Right atrium auricular region (tissue), 2 donors: ENCODE data around the gene STAT1. TPM values are rescaled to one million over a fixed set of nuclear protein-coding genes. Genes with fewer than 3 reads are reported as not detected.

Source experiments
- DNase-seq: peaks from one replicate; pipeline ENCODE4 v3.0.0-alpha.2; 2019; ENCODE audit warnings: low spot score
- H3K27ac ChIP-seq, 2 donors: fragments of 200-600 bp; sonication (generic); 1 replicate in 1 of 2; 2 replicates in 1 of 2; pipeline ENCODE4 v1.5.1; 2016 to 2019
- H3K27me3 ChIP-seq, 2 donors: fragments of 200-600 bp; sonication (generic); one replicate each; pipeline versions ENCODE4 v1.5.1 to v1.6.0; 2017 to 2019
- H3K36me3 ChIP-seq: fragments of 200-600 bp; sonication (generic); one replicate; pipeline ENCODE4 v1.5.1; 2016
- H3K4me1 ChIP-seq, 2 donors: fragments of 200-600 bp; sonication (generic); one replicate each; pipeline versions ENCODE4 v1.5.1 to v1.6.0; 2017 to 2019
- H3K4me3 ChIP-seq, 2 donors: fragments of 200-600 bp; sonication (generic); 1 replicate in 1 of 2; 2 replicates in 1 of 2; pipeline ENCODE4 v1.5.1; 2017 to 2019; ENCODE audit warnings: mild to moderate bottlenecking in 1 of 2, moderate library complexity in 1 of 2
- H3K9me3 ChIP-seq, 2 donors: fragments of 200-600 bp; sonication (generic); one replicate each; pipeline ENCODE4 v1.5.1; 2019
- total RNA-seq, 2 donors: library from RNA; depleted of rRNA; stranded (reverse); fragments of >200 nt; gene quantifications; one replicate each; pipeline ENCODE4 v1.1.0, GENCODE V29; 2016
- TF ChIP-seq, protein P1 (sequence below), 2 donors: fragments of 200-600 bp; sonication (generic); IDR thresholded peaks; one replicate each; pipeline ENCODE4 v1.5.1; 2019; ENCODE audit warnings: antibody characterized with exemption in 2 of 2

STAT1 gene
- total RNA-seq, 2 donors from 2014 or later = 34.8 to 36.6 TPM

DNA sequence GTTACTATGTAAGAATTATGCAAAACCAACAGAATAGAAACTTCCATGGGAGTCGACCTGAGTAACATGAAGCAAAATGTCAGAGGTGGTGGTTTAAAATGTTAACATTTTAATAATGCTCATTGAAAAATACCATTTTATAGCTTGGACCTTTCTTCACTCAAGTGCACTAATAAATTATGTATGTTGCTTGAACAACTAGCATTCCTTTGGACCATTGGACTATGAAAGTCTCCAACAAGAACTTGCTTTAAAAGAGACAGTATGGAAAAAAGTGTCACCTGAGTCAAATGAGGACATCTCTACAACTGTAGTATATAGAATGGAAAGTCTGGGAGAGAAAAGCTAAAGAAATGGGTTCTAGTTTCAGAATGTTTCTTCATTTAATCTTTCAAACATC lies 81.5 kb downstream of the STAT1 start:
- H3K9me3 ChIP-seq = no peaks in the 10 kb centered on the region
- no peak for DNase-seq
- H3K36me3 ChIP-seq = peaks cover 34% of the 10 kb centered on the region
- no peaks in the 10 kb centered on the region for H3K27me3 ChIP-seq
- no peaks in the 10 kb centered on the region for H3K4me1 ChIP-seq
- no peak overlapping the region for H3K27ac ChIP-seq
- TF ChIP-seq, protein P1, sequence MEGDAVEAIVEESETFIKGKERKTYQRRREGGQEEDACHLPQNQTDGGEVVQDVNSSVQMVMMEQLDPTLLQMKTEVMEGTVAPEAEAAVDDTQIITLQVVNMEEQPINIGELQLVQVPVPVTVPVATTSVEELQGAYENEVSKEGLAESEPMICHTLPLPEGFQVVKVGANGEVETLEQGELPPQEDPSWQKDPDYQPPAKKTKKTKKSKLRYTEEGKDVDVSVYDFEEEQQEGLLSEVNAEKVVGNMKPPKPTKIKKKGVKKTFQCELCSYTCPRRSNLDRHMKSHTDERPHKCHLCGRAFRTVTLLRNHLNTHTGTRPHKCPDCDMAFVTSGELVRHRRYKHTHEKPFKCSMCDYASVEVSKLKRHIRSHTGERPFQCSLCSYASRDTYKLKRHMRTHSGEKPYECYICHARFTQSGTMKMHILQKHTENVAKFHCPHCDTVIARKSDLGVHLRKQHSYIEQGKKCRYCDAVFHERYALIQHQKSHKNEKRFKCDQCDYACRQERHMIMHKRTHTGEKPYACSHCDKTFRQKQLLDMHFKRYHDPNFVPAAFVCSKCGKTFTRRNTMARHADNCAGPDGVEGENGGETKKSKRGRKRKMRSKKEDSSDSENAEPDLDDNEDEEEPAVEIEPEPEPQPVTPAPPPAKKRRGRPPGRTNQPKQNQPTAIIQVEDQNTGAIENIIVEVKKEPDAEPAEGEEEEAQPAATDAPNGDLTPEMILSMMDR (IDR thresholded peaks at IDR 0.05) = no peak
- H3K4me3 ChIP-seq = no peak overlapping the region

DNA sequence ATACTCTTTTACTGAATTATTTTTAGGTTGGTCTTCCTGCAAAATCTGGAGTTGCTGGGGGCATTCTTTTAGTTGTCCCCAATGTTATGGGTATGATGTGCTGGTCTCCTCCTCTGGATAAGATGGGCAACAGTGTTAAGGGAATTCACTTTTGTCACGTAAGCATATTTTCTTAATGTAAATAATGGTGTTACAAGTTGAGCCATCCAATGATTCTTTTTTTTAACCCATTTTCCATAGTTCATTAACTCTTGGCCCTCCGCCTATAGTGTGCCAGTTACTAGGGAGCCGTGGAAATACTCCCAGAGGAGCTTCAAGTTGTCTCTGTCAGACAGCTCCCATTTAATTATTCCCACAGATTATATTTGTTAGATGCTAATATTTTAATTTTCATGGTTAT lies 83.6 kb downstream of the STAT1 start:
- TF ChIP-seq, protein P1 (IDR thresholded peaks at IDR 0.05) = no peak
- peaks cover 37% of the 10 kb centered on the region for H3K36me3 ChIP-seq
- no peak for DNase-seq

DNA sequence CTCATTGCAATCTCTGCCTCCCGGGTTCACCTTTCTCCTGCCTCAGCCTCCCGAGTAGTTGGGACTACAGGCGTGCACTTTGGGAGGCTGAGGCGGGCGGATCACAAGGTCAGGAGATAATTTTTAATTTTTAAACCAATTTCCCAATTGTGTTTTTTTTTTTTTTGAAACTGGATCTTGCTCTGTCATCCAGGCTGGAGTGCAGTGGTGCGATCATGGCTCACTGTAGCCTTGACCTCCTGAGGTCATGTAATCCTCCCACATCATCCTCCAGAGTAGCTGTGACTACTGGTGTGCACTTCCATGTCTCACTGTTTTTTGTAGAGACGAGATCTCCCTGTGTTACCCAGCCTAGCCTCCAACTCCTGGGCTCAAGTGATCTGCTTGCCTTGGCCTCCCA lies 84.1 kb downstream of the STAT1 start:
- H3K27ac ChIP-seq = no peak overlapping the region
- H3K4me1 ChIP-seq = no peaks in the 10 kb centered on the region
- TF ChIP-seq, protein P1 (IDR thresholded peaks at IDR 0.05) = no peak
- no peak overlapping the region for H3K4me3 ChIP-seq
- no peaks in the 10 kb centered on the region for H3K27me3 ChIP-seq
- no peaks in the 10 kb centered on the region for H3K9me3 ChIP-seq
- peaks cover 40% of the 10 kb centered on the region for H3K36me3 ChIP-seq
- DNase-seq = no peak

More for the DNA sequence above, 83.6 kb downstream of the STAT1 start:
- H3K27ac ChIP-seq = no peak overlapping the region
- H3K4me1 ChIP-seq = no peaks in the 10 kb centered on the region
- no peak overlapping the region for H3K4me3 ChIP-seq
- H3K27me3 ChIP-seq = no peaks in the 10 kb centered on the region
- H3K9me3 ChIP-seq = no peaks in the 10 kb centered on the region

DNA sequence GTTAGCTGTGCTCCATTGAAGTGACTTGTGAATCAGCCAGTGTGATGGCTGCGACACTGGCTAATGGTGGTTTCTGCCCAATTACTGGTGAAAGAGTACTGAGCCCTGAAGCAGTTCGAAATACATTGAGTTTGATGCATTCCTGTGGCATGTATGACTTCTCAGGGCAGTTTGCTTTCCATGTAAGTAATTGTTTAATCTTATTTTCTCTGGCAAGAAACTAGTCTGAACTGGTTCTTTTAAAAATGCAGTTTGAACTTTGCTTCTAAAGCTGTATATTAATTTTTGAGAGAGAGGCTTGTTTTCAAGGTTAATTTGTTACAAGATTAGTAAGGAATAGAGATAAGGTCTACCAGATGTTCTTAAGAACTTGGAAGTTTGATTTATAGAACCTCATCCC lies 86.7 kb downstream of the STAT1 start:
- H3K4me1 ChIP-seq = no peaks in the 10 kb centered on the region
- no peak for DNase-seq
- TF ChIP-seq, protein P1 (IDR thresholded peaks at IDR 0.05) = no peak
- H3K4me3 ChIP-seq = no peak overlapping the region
- no peaks in the 10 kb centered on the region for H3K27me3 ChIP-seq
- H3K9me3 ChIP-seq = no peaks in the 10 kb centered on the region
- H3K36me3 ChIP-seq = peaks cover 38% of the 10 kb centered on the region
- no peak overlapping the region for H3K27ac ChIP-seq

DNA sequence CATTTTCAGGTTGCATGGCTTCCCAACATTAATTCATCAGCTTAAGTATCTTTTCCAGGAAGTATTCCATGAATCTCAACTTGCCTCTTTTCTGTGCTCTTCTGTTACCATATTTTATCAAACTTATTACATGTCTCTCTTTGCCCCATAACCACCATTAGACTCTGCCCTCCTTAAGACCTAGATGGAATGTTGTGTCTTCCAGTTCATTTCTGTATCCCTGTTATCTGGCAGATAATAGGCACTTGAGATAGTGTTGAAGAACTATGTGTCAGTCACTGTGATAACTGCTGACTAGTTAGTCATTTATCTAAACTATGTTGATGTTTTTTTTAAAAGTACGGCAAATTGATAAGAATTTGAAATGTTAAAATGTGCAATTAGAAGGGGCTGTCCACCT lies 91.6 kb downstream of the STAT1 start:
- Histone ChIP-seq H3K4me3 (no peak overlapping the region), H3K9me3 (no peaks in the 10 kb centered on the region), H3K27me3 (no peaks in the 10 kb centered on the region), H3K27ac (peak overlapping the region in 1 of 2 donors; percentile 67), H3K36me3 (peaks cover 40% of the 10 kb centered on the region), H3K4me1 (peaks cover 0 to 4% of the 10 kb centered on the region in 2 donors)
- DNase-seq = no peak
- TF ChIP-seq, protein P1 (IDR thresholded peaks at IDR 0.05) = no peak

DNA sequence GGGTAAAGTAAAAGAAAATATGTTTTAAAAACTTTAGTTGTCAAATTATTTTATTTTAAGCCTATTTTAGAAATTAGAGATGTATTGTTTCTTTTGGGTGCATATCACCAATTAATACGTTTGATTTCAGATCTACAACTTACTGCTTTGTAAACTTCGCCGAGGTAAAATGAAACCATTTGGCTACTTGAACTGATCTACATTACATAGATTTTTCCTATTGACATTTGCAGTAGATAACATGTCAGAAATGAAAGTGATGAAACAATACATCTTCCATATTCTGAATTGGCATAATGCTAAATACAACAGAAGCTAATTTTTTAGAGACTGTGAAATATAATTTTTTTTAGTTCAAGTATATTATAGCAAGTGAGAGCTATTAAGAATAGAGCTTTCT lies 93.9 kb downstream of the STAT1 start:
- no peak overlapping the region for H3K4me3 ChIP-seq
- no peak overlapping the region for H3K27ac ChIP-seq
- no peak for DNase-seq
- no peaks in the 10 kb centered on the region for H3K27me3 ChIP-seq
- H3K9me3 ChIP-seq = no peaks in the 10 kb centered on the region
- peaks cover 38% of the 10 kb centered on the region for H3K36me3 ChIP-seq
- TF ChIP-seq, protein P1 (IDR thresholded peaks at IDR 0.05) = no peak
- peaks cover 0 to 4% of the 10 kb centered on the region in 2 donors for H3K4me1 ChIP-seq
